PC-9 (cell line): ENCODE results near the gene TARDBP. TPM values are rescaled to one million over a fixed set of nuclear protein-coding genes. Genes with fewer than 3 reads are reported as not detected.

Experiments used
- BruUV-seq: library from RNA; stranded (reverse); fragments of 400-500 nt; replicated peaks from 2 replicates; lab custom pipeline; 2021; lab: Mats Ljungman, UMichigan
- CTCF ChIA-PET: fragments of 300-600 bp; sonication (Branson Sonifier 250); formaldehyde crosslinking; loops from one replicate; lab custom pipeline; 2022; ENCODE audit warnings: antibody characterized with exemption; lab: Charles Lee
- POLR2A ChIA-PET: fragments of 300-600 bp; sonication (Branson Sonifier 250); formaldehyde crosslinking; loops from one replicate; lab custom pipeline; 2022; ENCODE audit warnings: antibody characterized with exemption; ENCODE audit not compliant: unreplicated experiment; lab: Charles Lee
- DNase-seq, 2 experiments: peaks; one replicate each; pipeline versions ENCODE4 v3.0.0 to v3.0.0-alpha.2; 2015 to 2022; ENCODE audit warnings: mixed read lengths in 1 of 2
- H2AFZ ChIP-seq: fragments of 200-600 bp; sonication (generic); 2 replicates; pipeline ENCODE4 v1.8.1; 2017; ENCODE audit warnings: antibody characterized with exemption
- H3F3A ChIP-seq: fragments of 200-600 bp; sonication (generic); 2 replicates; pipeline ENCODE4 v1.8.1; 2017; ENCODE audit warnings: antibody characterized with exemption, mild to moderate bottlenecking, low read depth; ENCODE audit not compliant: insufficient read depth
- H3K27ac ChIP-seq: fragments of 200-600 bp; sonication (generic); 2 replicates; pipeline ENCODE4 v1.6.1; 2016; ENCODE audit warnings: mixed run types
- H3K27me3 ChIP-seq: fragments of 200-600 bp; sonication (generic); 2 replicates; pipeline ENCODE4 v1.6.1; 2016; ENCODE audit warnings: low read depth, mixed run types; ENCODE audit not compliant: insufficient read depth
- H3K36me3 ChIP-seq: fragments of 200-600 bp; sonication (generic); 2 replicates; pipeline ENCODE4 v1.6.1; 2016; ENCODE audit warnings: low read depth, mixed run types
- H3K4me1 ChIP-seq: fragments of 200-600 bp; sonication (generic); replicated peaks from 2 replicates; pipeline ENCODE4 v1.6.1; 2016; ENCODE audit warnings: mixed run types; ENCODE audit not compliant: insufficient read depth
- H3K4me2 ChIP-seq: fragments of 200-600 bp; sonication (generic); 2 replicates; pipeline ENCODE4 v1.6.1; 2017; ENCODE audit warnings: mixed run types
- H3K4me3 ChIP-seq: fragments of 200-600 bp; sonication (generic); 2 replicates; pipeline ENCODE4 v1.6.1; 2016; ENCODE audit warnings: mixed run types
- H3K79me2 ChIP-seq: fragments of 200-600 bp; sonication (generic); 2 replicates; pipeline ENCODE4 v1.6.1; 2017; ENCODE audit warnings: low read depth, mixed run types
- H3K9me2 ChIP-seq: fragments of 200-600 bp; sonication (generic); 2 replicates; pipeline ENCODE4 v1.8.1; 2017; ENCODE audit warnings: mild to moderate bottlenecking; ENCODE audit not compliant: insufficient read depth
- H3K9me3 ChIP-seq: fragments of 200-600 bp; sonication (generic); 2 replicates; pipeline ENCODE4 v1.8.1; 2016; ENCODE audit warnings: low read depth; ENCODE audit not compliant: insufficient read depth
- H4K20me1 ChIP-seq: fragments of 200-600 bp; sonication (generic); 2 replicates; pipeline ENCODE4 v1.8.1; 2017; ENCODE audit not compliant: insufficient read depth
- EZH2 ChIP-seq: fragments of 200-600 bp; sonication (generic); IDR thresholded peaks from 2 replicates; pipeline ENCODE4 v1.8.0; 2017; ENCODE audit warnings: antibody characterized with exemption, low read depth
- intact Hi-C: fragments of 100-400 bp; cut with micrococcal nuclease; formaldehyde crosslinking; loops from one replicate; pipeline ENCODE4 v1.10.0; 2022; ENCODE audit not compliant: unreplicated experiment
- total RNA-seq: library from RNA; stranded (reverse); gene quantifications from 2 replicates; pipeline ENCODE4 v1.2.3, GENCODE V29; 2021
- TF ChIP-seq, protein P1 (sequence below): fragments of 200-600 bp; sonication (generic); conservative IDR thresholded peaks from 2 replicates; pipeline ENCODE4 v1.6.1; 2017; ENCODE audit warnings: mixed run types, antibody characterized with exemption, mild to moderate bottlenecking, moderate library complexity

TARDBP gene
- total RNA-seq, 1 experiment from 2014 or later, result 142 TPM

DNA sequence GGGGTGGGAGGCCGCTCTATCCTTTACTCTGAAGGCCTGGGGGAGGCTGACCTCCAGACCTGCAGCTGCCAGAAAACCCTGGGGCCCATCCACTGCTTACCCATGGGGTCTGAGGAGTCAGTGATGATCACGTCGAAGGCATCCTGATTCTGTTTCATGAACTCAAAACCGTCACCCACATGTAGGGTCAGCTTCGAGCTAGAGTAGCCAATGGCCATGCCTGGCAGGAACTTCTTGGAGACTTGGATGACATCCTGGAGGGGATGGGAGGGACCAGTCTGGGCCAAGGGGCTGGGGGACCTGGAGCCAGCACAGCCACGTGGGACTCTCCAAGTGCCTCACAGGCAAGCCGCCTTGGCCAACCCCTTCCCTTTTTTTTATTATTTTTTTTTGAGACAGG, 44.0 kb downstream of the TARDBP start:
- ChIA-PET POLR2A (no interaction called here), CTCF (no interaction called here)

DNA sequence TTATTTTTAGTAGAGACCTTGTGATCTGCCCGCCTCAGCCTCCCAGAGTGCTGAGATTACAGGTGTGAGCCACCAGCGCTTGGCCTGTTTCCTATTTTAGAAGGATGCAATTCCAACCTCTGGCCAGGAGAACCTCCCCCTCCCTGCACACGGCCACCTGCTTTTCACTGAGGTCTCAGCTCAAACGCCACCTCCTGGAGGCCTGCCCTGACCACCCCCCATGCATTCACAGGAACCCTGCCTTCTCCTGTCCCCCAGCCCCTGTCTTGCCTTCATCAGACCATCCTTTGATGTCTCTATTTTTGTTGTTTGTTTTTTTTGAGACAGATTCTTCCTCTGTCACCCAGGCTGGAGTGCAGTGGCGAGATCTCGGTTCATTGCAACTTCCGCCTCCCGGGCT, 45.0 kb downstream of the TARDBP start:
- Histone ChIP-seq H3K27ac (no peak overlapping the region), H3K4me2 (no peak overlapping the region), H3K27me3 (no peaks in the 10 kb centered on the region), H3K9me2 (no peaks in the 10 kb centered on the region), H3K9me3 (no peaks in the 10 kb centered on the region), H3K36me3 (no peaks in the 10 kb centered on the region), H3K79me2 (peaks cover 14% of the 10 kb centered on the region), H4K20me1 (no peaks in the 10 kb centered on the region), H3F3A (no peaks in the 10 kb centered on the region), H2AFZ (no peak overlapping the region), H3K4me3 (no peak overlapping the region), H3K4me1 (no peaks in the 10 kb centered on the region)
- no peak for TF ChIP-seq EZH2
- TF ChIP-seq, protein P1, sequence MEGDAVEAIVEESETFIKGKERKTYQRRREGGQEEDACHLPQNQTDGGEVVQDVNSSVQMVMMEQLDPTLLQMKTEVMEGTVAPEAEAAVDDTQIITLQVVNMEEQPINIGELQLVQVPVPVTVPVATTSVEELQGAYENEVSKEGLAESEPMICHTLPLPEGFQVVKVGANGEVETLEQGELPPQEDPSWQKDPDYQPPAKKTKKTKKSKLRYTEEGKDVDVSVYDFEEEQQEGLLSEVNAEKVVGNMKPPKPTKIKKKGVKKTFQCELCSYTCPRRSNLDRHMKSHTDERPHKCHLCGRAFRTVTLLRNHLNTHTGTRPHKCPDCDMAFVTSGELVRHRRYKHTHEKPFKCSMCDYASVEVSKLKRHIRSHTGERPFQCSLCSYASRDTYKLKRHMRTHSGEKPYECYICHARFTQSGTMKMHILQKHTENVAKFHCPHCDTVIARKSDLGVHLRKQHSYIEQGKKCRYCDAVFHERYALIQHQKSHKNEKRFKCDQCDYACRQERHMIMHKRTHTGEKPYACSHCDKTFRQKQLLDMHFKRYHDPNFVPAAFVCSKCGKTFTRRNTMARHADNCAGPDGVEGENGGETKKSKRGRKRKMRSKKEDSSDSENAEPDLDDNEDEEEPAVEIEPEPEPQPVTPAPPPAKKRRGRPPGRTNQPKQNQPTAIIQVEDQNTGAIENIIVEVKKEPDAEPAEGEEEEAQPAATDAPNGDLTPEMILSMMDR, result no peak
- ChIA-PET CTCF (interaction anchor here (0.7 kb wide), 1 partner anchor 709 kb away, joined by 3 read pairs; no protein-coding TSS in a partner anchor), POLR2A (no interaction called here)
- DNase-seq, result no peak
- intact Hi-C loops, result no loop called here
- BruUV-seq, result no TSS peak

More for the DNA sequence above, 44.0 kb downstream of the TARDBP start:
- no peaks in the 10 kb centered on the region for H3K9me2 ChIP-seq
- intact Hi-C loops, result no loop called here
- no peaks in the 10 kb centered on the region for H4K20me1 ChIP-seq
- no peak overlapping the region for H3K27ac ChIP-seq
- H3K36me3 ChIP-seq, result no peaks in the 10 kb centered on the region
- no peak overlapping the region for H3K4me2 ChIP-seq
- H3K27me3 ChIP-seq, result no peaks in the 10 kb centered on the region
- DNase-seq, result no peak
- no peak overlapping the region for H3K4me3 ChIP-seq
- H3K4me1 ChIP-seq, result no peaks in the 10 kb centered on the region
- TF ChIP-seq, protein P1, result no peak
- no peak for TF ChIP-seq EZH2
- H3F3A ChIP-seq, result no peaks in the 10 kb centered on the region
- BruUV-seq, result no TSS peak
- H3K9me3 ChIP-seq, result no peaks in the 10 kb centered on the region
- no peak overlapping the region for H2AFZ ChIP-seq
- peaks cover 13% of the 10 kb centered on the region for H3K79me2 ChIP-seq

DNA sequence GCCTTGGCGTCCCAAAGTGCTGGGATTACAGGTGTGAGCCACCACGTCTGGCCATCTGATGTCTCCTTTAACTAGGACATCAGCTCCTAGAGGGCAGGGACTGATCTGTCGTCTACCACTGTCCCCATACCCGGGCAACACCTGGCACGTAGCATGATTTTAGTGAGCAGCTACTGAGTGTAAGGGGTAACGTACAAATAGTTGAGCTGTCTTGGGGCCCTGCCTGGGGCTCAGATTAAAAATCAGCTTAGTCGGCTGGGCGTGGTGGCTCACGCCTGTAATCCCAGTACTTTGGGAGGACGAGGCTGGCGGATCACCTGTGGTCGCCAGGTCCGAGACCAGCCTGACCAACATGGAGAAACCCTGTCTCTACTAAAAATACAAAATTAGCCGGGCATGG, 45.6 kb downstream of the TARDBP start:
- Histone ChIP-seq H3K27ac (no peak overlapping the region), H3F3A (no peaks in the 10 kb centered on the region), H3K27me3 (no peaks in the 10 kb centered on the region), H2AFZ (no peak overlapping the region), H3K4me3 (no peak overlapping the region; the same call in 1 of the 2 replicates), H3K4me1 (no peaks in the 10 kb centered on the region), H3K4me2 (peak overlapping the region; percentile 82; the same call in 1 of the 2 replicates), H4K20me1 (no peaks in the 10 kb centered on the region), H3K9me2 (no peaks in the 10 kb centered on the region), H3K36me3 (no peaks in the 10 kb centered on the region), H3K79me2 (peaks cover 14% of the 10 kb centered on the region), H3K9me3 (no peaks in the 10 kb centered on the region)
- DNase-seq, result no peak
- intact Hi-C loops, result no loop called here
- TF ChIP-seq, protein P1, result no peak
- TF ChIP-seq EZH2, result no peak
- CTCF ChIA-PET, result interaction anchor here (0.7 kb wide), 1 partner anchor 709 kb away, joined by 3 read pairs; no protein-coding TSS in a partner anchor
- BruUV-seq, result no TSS peak
- POLR2A ChIA-PET, result no interaction called here
